Amniotic stem cell (primary cell): Measurements from ENCODE around the gene ART1.

Experiments used
- DNase-seq: peaks from one replicate; lab custom pipeline; 2025; lab: John Stamatoyannopoulos, UW

ART1 gene

DNA sequence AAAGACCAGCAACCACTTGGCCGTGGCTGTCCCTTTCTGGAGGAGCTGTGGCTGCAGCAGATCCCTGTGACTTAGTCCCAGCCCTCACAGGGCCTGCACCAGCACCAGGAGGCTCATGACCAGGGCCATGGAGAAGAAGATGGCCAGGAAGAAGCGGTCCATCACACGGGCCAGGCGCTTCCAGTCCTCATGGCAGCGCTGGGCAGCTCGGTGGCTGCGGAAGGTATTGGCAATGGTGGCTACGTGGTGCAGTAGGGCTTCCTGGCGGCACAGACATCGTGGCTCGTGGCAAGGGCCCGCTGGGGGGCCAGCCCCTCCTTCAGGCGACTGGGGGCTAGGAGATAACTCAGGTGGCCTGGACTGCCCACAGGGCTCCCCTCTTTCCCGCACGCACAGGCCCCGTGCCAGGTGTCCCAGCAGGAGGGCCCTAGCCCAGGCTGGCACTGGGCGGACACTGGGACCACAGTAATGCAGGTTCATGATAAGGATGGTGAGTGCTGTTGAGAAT lies 21.1 kb downstream of the ART1 start:
- no peak for DNase-seq

DNA sequence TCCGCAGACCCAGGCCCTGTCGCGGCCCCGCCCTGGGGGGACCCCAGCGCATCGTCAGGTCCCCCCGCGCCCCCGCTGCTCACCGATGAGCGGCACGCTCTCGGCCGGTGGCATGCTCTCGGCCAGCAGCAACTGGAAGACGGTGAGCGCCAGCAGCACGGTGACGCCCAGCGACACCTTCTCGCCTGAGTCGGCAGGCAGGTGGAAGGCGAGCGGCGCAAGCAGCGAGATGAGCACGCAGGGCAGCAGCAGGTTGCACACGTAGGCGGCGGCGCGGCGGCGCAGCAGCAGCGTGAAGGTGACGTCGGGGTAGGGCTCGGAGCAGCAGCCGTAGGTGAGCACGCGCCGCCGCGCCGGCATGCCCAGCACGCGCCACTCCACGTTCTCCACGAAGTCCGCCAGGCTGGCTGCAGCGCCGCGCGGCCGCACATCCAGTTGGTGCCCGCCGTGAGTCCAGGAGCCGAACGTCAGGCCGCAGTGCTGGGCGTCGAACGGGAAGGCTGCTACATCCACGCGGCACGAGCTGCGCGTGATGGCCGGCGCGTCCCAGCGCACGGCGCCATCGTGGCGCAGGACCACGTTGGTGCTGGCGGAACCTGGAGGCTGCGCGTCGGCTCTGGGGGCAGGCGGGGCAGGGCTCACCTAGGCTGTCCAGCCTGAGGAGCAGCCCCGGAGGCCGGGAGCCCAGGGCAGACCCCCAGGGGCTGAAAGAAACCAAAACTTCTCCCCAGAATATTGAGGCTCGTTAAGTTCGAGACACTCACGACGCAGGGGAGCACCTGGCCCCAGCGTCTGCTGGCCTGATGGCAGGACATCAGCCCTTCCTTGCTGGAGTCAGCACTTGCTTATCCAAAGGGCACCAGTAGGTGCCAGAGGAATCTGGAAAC lies 22.5 kb downstream of the ART1 start:
- DNase-seq, result no peak

DNA sequence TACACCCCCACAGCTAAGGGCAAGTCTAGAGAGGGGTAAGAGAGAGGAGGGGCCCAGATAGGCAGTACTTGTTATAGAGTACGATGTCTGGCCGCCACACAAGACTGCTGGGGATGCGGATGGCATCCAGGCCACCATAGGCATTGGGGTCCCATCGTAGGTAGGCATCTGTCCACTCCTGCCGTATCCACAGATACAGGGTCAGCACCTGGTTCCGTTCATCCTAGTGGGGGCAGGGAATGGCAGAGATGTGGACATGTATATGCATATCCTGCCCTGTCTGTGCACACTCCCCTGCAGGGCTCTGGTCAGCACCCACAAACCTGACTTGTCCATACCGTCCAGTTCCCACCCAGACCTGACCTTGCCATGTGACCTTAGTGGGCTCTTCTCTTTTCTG lies 24.2 kb downstream of the ART1 start:
- no peak for DNase-seq

DNA sequence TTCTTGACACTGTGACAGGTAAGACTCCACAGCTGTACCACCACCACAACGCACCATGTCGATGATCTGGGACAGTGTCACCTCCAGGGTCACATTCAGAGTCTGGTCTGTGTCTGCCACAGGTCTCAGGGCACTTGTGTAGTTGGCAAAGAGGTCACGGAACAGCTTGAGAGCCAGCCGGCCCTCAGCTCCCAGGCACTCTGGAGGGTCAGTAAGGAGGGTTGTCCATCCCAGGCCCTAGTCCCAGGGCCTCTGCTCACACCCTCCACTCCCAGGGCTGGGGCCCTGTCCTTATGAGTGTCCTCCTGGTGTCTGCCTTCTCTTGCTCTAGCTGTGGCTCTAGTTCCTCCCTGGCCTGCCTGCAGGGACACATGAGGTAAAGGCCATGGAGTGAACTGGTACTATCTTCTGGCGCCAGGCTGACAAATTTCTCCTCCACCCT lies 24.8 kb downstream of the ART1 start:
- DNase-seq, result no peak

DNA sequence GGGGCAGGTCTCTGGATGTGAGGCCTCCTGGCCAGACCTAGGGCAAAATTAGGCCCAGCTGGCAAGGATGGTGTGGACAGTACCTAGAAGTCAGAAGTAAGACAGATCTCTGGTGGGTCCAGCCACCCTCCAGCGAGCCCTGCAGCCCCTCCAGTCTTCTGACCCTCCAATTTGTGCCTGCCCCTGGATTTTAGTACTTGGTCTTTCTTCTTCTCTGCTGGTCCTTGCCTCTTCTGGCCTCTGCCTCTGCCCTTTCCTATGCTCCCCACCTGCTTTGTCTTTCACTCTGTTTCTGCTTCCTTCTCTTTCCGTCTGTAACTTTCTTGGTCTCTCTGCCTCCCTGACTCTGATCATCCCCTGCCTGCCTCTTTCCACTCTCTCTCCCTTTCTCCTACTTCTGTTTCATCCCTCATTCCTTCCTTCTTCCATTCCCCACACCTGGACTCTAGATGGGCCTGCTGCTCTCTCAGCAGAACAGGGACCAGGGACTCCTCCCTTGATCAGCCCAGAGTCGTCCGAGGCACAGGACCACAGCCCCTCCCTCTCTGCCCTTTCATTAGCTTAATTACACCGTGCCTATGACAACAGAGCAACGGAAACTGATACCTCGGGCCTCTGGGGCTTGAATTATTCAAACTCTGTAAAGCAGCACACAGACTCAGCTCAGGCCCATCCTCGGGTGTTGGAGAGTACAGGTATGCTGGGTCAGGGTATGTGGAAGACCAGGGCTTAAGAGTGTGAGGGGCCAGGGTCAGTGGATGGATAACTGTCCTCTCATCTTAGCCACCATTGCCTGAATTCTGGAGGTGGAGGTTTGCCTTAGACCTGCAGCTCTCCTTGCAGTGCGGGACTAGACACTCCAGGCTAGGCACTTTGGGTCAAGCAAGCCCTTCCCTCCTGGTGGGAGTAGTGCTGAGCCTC lies 26.7 kb downstream of the ART1 start, which contains the start of gene CHRNA10:
Gene CHRNA10 (minus strand): TSS at position 51 of the 921 bp plus-strand sequence. CDS start 72 bp downstream, outside the sequence.
- no peak for DNase-seq

DNA sequence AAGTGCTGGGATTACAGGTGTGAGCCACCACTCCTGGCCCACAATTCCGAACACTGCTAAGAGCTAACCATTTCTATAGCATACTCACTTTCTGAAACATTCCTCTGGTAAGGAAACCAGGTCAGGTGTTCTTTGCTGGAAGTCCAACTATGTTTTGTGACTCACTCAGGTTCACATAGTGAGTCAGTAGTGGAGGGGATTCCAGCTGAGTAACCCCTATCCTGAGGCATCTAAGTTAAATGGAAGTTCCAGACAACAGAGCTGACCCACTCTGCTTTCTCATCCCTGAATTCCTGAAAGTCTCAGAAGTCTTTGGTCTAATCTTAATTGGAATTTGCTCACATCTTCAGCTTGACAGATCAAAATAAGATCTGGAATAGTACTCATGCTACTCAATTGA lies 29.3 kb downstream of the ART1 start:
- DNase-seq, result no peak

DNA sequence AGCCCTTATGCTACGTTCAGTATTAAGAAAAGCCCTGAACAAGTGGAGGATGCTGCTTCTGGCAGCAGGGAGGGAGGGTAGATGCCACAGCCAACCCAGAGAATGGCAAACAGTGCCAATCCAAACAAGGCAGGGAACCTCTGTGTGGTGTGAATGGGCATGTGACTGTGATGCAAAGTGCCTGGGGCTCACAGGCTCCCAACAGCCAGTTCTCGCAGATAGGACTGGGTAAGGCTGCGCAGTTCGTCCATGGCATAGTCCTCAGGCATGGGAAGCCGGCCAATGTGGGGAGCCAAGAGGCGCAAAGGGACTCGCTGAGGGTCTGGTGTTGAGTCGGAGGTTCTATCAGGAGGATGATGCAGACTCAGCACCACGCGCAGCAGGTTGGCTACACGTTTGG lies 31.0 kb downstream of the ART1 start:
- DNase-seq, result no peak

DNA sequence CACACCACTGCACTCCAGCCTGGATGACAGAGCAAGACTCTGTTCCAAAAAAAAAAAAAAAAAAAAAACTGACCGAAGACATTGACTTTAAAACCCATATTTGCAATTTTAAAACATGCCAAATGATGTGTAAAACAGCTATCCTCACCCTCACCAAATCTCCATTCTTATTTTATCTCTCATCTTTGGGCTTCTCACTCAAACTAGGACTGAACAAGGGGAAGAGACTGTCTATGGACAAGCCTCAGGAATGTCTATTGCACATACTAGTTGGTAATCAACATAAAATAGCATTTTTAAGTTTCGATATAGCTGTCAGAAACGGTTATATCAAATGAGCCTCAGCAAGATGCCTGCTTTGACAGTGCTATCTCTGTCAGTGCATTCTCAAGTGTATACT lies 34.1 kb downstream of the ART1 start:
- no peak for DNase-seq

DNA sequence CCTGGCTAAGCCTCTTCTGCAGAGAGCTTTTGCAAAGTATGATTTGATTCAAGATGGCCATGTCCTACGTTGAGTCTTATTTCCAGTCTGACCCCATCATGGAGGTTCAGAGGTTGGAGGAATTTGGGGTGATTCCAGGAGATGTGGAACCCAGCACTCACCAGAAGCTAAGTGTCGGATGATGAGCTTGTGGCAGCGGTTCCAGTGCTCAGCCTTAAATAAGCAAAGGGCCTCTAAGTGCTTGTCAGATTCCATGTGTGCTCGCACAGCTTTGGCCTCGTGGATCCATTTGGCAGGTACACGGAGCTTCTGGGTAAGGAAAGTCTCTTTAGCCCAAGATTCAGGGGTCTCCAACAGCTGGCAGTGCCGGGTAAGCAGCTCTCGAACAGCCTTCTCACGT lies 38.1 kb downstream of the ART1 start:
- DNase-seq, result no peak

DNA sequence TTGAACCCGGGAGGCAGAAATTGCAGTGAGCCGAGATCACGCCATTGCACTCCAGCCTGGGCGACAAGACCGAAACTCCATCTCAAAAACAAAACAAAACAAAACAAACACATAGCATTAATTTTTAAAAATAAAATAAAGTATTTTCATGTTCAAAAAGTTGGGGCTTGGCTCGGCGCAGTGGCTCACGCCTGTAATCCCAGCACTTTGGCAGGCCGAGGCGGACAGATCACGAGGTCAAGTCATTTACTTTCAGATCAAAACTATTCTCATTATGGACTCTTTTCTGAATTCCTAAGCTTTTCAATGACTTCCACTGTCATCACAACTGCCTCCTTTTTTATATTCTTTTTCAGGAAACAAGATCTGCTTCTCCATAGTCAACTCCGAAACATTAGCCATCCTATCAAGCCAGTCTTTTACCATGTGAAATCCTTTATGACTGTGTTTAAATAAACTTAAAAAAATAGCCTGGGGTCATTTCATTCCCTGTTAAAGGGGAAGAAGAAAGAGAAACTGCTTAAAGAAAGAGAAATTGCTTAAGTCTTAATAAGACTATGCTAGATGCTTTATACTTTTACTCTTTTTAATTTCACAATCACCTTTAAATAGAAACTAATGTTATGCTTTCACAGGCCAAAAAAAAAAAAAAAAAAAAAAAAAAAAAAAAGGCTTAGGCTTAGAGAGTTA lies 39.3 kb downstream of the ART1 start:
- no peak for DNase-seq

DNA sequence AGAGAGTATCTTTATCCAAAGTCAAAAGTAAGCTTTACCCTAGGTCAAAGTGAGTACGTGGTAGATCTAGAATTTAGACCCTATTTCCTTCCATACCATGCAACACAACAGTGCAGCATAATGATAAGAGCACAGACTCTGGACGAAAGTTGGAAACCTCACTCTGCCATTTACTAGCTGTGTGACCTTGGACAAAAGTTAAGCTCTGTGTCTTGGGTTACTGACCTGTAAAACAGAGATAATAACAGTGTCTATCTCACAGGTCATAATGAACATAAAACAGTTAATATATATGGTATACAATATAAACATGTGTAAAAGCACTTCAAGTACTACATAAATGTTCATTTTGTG lies 39.9 kb downstream of the ART1 start:
- no peak for DNase-seq

DNA sequence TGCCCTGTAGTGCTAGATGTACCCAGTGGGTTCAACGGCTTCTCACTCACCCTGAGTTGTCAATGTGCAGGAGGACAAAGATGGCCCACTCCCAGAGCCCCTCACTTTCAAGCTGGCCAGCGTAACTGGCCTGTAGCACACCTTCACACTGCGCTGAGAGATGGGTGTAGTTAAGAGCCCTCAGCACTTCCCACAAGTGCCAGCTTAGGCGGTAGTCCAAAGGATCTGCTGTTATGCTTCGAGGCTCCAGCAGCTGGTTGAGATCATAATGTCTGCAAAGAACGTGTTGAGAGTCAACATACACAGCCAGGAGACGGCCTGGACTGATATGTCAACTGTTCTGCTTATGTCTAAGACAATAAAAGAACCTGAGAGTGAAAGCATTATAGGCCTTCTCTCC lies 41.0 kb downstream of the ART1 start:
- no peak for DNase-seq

DNA sequence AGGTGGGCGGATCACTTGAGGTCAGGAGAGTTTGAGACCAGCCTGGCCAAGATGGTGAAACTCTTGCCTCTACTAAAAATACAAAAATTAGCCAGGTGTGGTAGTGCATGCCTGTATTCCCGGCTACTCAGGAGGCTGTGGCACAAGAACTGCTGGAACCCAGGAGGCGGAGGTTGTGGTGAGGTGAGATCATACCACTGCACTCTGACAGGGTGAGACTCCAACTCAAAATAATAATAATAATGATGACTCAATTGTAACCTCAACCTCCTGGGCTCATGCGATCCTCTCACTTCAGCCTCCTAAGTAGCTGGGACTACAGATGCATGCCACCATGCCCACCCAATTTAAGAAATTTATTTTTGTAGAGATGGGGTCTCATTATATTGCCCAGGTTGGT lies 41.8 kb downstream of the ART1 start:
- no peak for DNase-seq

DNA sequence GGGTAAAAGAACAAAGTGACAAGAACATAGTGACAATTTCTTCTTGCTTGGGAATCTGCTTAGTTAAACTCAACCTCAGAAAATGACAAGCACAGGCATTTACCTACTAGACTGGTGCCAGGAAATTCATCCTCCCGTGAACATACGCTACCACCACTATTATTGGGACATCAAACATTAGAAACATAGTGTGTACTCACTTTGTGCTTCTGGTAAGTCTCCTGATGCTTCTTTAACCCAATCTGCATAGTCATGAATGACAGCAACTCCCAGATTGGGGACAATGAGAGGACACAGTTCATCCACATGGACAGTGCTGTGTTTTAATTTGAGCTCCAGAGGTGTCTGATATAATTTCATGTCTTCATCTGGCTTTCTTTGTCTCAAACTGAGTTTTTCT lies 55.5 kb downstream of the ART1 start:
- DNase-seq, result no peak

DNA sequence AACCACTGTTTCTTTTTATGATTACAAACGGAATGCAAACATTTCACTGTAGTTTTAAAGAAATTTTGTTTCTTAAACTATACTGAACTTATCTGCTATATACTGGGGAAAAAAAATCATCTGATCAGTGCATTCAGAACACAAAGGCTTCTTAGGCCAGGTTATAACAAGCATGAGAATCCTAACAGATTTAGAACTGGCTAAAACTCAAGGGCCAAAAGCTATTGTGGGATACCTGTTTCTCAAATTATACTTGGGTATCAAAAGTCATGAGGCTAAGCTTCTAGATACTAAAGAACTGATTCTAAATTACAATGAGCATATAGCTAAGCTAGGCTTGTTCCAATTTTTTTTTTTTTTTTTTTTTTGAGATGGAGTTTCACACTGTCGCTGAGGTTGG lies 56.0 kb downstream of the ART1 start:
- no peak for DNase-seq

DNA sequence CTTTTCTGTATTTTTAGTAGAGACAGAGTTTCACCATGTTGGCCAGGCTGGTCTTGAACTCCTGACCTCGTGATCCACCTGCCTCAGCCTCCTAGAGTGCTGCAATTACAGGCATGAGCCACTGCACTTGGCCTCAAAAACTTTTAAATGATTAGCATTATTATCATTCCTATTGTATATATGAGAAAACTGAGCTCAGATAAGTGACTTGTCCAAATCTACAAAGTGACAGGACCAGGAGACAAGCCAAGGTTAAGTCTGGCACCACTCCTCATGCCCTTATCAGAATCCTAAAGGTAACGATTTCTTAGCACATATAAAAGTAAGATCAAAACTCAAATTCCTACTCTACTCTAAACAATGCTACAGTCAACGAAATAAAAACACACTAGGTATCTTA lies 58.5 kb downstream of the ART1 start:
- DNase-seq, result no peak

DNA sequence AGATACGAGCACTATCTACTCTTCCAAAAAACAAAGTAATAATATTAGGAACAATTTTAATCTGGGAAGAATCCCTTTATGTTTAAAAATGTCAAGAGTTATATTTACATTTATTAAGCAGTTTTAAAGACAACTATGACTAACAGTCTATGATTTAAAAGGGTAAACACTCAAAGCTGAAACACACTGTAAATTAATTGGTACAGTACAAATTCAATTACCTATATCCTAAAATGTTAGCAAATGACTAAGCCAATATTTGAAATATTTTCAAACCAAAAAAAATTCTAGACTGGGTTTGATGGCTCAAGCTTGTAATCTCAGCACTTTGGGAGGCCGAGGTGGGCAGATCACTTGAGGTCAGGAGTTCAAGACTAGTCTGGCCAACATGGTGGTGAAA lies 62.2 kb downstream of the ART1 start:
- no peak for DNase-seq

DNA sequence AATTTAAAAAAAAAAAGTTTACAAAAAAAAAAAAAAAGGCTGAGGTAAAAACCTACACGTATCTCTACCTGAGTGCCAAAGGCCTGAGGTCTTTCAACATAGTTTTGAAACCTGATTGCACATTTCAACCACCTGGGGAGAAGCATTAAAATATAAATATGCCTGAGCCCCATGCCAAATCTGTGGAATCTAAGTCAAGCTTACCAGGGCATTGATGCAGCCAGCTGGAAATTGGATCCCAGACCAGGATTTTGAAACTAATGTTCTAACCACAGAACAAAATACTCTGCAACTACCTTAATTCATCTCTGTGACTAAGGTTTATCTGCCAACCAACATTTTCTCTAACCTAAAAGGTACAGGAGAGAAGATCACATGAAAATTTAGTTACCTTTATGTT lies 65.0 kb downstream of the ART1 start:
- no peak for DNase-seq

DNA sequence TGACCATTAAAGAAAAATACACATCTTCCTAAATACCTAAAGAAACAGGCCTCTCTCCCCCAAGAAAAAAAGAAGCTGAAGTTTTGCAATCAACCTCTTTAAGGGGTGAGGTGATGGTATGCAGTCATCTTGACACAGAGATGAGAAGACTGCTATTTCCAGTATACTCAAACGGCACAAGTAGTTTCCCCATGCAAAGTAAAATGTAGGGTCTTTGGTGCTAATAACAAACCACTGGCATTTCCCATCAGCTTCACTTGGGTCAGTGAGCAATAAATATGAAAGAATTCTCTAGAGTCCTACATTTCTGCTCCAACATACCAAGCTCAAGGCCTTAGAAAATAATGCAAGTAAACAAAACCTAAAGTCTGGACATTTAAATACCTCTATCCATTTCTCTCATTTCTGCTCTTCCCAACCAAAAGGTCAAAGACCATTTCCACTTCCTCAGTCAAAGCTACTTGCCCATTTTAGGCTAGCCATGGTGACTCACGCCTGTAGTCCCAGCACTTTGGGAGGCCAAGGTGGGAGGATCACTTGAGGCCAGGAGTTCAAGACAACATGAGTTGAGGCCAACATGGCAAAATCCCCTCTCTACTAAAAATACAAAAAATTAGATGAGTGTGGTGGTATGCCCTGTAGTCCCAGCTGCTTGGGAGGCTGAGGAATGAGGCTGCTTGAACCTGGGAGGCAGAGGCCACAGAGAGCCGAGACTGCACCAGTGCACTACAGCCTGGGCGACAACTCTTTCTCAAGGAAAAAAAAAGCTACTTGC lies 65.7 kb downstream of the ART1 start:
- DNase-seq, result no peak

DNA sequence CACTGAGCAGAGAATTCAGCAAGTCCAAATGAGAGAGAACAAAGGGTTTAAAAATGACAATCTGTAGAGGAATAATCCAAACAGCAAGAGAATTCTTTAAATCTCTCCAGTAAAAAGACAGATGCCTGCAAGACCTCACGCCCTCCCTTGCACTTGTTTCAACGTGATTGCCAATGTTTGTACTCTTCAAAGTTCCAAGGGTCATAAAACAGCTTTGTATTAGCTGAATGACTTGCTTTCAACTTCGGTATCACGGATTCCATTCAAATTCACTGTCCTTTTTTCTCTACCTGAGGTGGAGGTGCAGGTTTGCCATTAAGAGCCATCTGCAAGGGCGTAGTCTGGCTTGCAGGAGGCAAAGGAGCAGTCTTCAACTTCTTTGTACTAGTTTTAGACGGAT lies 67.3 kb downstream of the ART1 start:
- no peak for DNase-seq
